Measurements from ENCODE around the gene ZNF341.

- TF ChIP-seq, protein P1, sequence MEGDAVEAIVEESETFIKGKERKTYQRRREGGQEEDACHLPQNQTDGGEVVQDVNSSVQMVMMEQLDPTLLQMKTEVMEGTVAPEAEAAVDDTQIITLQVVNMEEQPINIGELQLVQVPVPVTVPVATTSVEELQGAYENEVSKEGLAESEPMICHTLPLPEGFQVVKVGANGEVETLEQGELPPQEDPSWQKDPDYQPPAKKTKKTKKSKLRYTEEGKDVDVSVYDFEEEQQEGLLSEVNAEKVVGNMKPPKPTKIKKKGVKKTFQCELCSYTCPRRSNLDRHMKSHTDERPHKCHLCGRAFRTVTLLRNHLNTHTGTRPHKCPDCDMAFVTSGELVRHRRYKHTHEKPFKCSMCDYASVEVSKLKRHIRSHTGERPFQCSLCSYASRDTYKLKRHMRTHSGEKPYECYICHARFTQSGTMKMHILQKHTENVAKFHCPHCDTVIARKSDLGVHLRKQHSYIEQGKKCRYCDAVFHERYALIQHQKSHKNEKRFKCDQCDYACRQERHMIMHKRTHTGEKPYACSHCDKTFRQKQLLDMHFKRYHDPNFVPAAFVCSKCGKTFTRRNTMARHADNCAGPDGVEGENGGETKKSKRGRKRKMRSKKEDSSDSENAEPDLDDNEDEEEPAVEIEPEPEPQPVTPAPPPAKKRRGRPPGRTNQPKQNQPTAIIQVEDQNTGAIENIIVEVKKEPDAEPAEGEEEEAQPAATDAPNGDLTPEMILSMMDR (IDR thresholded peaks at IDR 0.05), result no peak
- no peak for TF ChIP-seq EZH2 (IDR thresholded peaks at IDR 0.05; ENCODE audit: borderline replicate concordance, insufficient read depth, low read depth, low read length, poor library complexity, severe bottlenecking)
Measured at GRCh38 chr20:33688938-33689424, 42.8 kb upstream of the ZNF341 start.
